Measurements from ENCODE around the gene NYAP2.

GRCh38 chr2:225462417-225462816, 62.9 kb downstream of the NYAP2 start:
- no peak for TF ChIP-seq POLR2A (IDR thresholded peaks at IDR 0.05)
- TF ChIP-seq CTCF (IDR thresholded peaks at IDR 0.05), result no peak
